SKM-1 (cell line): Measurements from ENCODE around the gene GPC5.

Experiments
- DNase-seq: peaks from one replicate; lab custom pipeline; 2025; ENCODE audit not compliant: unreplicated experiment; lab: John Stamatoyannopoulos, UW

Gene GPC5

DNA sequence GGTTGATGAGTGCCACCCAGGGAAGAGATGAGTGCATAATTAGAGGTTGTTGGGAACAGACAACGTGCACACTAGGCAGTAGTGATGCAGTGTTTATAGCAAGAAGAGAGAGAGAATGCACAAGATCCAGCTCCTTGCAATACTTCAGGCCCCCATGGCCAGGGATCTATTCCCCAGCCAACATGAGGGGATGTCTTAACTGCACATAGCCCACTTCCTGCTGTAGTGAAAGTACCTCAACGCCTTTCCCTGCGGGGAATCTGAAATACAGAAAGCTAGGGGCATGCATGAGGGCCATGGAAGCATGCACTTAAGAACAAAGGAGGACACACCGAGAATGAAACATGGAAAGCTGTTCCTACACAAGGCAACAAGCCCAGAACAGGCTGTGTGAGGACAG is 1191.5 kb downstream of the GPC5 start:
- DNase-seq, result no peak

- DNase-seq, result no peak
These were observed 1192.1 kb downstream of the GPC5 start for GRCh38 chr13:92590503-92590908.

- no peak for DNase-seq
These were observed 1192.7 kb downstream of the GPC5 start for GRCh38 chr13:92591117-92591516.

DNA sequence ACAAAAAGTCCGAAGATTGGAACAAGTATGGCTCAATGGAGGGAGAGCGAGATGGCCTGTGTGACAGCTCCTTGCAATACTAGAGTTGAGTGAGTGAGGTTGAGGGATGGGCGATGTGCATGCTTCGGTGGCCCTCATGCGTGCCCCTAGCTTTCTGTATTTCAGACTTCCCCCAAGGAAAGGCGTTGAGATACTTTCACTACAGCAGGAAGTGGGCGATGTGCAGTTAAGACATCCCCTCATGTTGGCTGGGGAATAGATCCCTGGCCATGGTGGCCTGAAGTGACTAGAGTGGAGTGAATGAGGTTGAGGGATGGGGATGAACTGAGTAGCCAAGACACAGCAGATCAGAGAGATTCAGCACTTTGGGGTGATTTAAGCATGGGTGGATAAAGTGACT is 1194.3 kb downstream of the GPC5 start:
- no peak for DNase-seq

DNA sequence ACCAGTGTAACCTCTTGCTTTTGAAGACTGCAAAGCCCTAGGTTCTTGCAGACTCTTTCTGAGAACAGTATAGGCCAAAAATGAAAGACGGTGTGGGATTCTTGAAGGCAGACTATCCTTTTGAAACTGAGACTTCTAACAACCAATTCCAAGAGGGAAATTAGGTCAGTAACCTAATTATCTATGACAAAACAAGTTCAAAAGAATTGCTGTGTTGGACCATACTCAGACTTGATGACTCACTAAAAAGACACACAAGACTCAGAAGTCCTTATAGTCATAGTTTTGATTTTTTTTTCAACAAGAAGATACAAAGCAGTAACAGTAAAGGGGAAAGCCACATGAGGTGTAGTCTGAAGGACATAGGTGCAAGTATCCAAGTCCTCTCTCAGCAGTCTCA is 1204.1 kb downstream of the GPC5 start:
- DNase-seq, result no peak

- DNase-seq, result no peak
These were observed 1211.0 kb downstream of the GPC5 start for GRCh38 chr13:92609376-92609775.

GRCh38 chr13:92612892-92613291 is 1214.5 kb downstream of the GPC5 start:
- no peak for DNase-seq

DNA sequence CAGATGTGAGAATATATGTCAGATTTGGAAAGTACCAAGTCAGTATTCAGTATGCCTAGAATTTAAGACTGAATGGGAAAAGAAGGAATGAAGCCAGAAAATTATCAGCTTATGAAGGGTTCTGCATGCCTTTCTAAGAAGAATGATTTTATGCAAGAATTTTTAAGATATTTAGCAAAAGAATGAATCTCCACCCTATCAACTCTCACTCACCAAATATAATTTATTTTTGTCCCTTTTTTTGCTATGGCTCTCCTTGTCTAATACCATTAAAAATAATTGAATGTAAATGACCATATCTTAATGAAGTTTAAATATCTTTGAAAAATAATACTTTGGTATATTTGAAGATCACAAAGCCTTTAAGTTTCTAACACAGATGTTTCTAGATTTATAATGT is 1215.5 kb downstream of the GPC5 start:
- no peak for DNase-seq

- DNase-seq, result no peak
These were observed 1223.6 kb downstream of the GPC5 start for GRCh38 chr13:92621985-92622384.

- DNase-seq, result no peak
These were observed 1224.5 kb downstream of the GPC5 start for GRCh38 chr13:92622905-92623304.

DNA sequence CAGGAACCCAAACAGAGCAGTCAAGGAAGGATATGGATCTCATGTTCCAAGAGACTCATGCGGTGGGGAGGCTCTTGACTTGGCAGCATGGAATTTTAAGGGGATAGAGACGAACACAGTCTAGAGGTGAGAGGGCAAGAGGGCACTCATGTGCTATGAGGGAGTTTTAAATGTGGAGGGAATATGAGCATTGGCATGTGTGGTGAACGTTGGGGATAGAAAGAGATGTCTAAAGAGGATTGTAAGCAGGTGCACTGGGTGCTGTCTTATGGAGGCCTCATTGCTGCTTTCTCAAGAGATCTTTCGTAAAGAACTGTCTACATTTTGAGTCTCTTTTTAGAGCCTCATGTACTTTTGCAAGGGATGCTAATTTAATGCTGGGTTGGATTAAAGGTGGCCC is 1227.9 kb downstream of the GPC5 start:
- DNase-seq, result no peak

DNA sequence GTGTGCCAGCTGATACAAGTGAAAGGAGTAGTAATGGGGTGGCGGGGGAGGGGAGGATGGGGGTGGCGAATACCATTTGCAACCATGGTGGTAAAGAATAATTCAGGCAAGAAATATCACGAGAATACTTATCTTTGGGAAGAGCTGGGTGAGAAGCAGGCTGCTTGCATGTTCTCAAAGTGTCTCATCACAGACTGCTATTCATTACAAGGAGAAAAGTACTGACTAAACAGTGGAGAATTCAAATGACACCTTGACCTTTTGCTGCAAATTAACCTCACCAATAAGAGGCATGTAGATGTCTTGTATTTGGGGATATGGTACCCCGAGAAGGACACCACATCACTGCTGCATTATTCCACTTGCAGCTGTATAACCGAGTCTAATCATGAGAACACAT is 1242.5 kb downstream of the GPC5 start:
- DNase-seq, result no peak

GRCh38 chr13:92649140-92649813 is 1250.9 kb downstream of the GPC5 start:
- DNase-seq, result no peak

DNA sequence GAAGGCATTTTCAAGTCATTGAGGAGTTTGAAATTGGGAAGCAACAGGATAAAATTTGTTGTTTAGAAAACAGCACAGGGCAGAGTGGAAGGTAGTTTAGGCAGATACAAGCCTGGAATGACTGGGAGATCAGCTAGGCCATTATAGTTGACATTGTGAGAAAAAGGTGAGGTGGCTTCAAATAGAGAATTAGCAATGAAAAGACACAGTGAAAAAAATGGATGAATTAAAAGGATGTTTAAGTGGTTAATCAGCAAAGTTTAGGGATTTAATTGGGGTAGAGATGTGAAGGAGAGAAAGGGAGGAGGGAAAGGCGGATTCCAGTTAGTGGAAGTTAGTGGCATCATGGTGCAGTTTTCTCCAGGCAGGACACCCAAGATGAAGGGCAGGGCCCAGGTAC is 1257.7 kb downstream of the GPC5 start:
- DNase-seq, result no peak

GRCh38 chr13:92656648-92657047 is 1258.2 kb downstream of the GPC5 start:
- DNase-seq, result no peak

- DNase-seq, result no peak
These were observed 1259.1 kb downstream of the GPC5 start for GRCh38 chr13:92657565-92657964.

DNA sequence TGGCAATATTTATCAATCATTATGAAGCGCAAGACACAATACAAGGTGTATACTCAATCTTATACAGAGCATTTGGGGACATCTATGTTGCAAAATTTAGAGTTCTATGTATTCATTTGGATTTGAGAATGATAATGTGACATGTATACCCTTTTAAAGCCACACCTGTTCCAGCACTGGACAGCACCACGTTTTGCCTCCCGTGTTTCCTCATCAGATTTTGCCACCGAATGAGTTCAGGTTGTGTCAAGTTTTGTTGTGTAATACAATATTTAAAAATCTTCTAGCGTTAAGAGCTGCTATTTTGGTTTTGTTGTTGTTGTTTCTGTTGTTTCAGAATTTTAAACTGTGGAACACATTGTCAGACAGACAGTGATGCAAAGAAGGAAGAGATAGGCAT is 1259.9 kb downstream of the GPC5 start:
- DNase-seq, result no peak

GRCh38 chr13:92661406-92661805 is 1263.0 kb downstream of the GPC5 start:
- DNase-seq, result no peak

DNA sequence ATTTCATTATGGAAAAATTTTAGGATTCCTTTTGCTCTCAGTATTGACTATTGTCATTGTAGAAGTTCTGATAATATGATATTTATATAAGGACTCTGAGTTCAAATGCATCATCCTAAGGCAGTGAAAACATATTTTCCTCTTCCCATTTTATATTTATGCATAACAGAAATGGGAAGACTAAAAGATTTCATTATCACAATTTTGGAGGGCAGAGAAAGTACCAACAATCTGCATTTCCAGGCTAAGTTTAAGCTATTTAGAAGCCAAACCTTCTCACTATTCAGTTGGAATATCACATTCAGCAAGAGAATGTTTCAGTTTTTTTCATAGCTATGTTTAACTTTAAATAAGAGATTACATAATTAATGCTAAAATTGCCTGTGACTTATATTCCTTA is 1269.7 kb downstream of the GPC5 start:
- DNase-seq, result no peak

DNA sequence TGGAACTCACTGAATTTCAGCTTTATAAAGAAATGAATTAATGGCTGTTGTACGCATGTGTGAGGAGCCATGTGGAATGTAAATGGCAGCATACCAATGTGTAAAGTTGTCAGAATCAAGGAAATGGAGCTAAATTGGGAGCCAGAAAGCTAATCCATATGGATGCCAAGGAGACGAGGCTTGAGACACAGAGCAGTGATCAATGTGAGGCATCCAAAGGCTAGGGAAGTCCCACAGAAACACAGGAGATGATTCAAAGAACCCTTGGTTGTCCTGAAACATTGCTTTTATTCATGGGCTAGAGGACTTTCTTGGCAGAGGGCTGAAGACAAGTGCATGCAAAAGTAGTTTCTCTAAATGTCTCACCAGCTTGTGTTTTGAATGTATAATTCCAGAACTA is 1271.7 kb downstream of the GPC5 start:
- DNase-seq, result no peak

GRCh38 chr13:92671821-92672220 is 1273.4 kb downstream of the GPC5 start:
- no peak for DNase-seq

DNA sequence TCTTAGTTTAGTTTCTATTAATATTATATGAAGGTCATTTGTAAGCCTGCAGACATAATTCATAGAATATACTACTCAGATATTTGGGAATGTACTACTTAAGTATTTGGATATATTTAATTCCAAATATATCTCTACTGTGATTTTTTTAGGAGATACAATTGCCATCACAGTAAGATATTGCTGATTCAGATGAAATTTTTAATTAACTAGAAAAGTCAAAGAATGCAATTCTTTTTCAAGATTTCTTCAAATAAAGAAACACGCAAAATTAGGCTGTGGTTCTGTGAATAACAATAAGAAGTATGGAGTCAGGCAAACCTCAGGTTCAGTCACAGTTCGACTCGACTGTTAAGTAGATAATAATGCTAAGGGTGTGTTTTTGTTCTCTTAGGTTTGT is 1277.8 kb downstream of the GPC5 start:
- DNase-seq, result no peak

DNA sequence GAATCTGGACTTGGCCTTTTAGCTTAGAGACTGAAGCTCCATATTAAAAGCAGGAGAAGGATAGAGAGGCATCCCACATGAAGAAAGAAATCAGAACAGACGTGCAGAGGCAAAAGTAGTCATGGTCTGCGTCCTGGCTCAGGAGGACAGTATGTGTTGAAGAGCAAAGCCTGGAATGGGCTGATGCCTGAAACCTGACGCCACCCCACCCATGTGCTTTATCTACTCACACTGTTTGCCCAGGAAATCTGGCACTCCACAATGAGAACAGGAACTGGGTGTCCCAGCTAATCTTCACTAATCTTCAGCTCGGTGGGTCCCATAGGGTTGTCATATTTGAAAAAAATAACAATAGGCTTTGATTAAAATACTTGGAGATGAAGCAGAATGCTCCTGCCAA is 1279.2 kb downstream of the GPC5 start:
- no peak for DNase-seq

GRCh38 chr13:92679602-92680001 is 1281.2 kb downstream of the GPC5 start:
- DNase-seq, result no peak
